ENCODE results near the gene CRTAC1.

GRCh38 chr10:97948822-97949221, 81.6 kb downstream of the CRTAC1 start:
- no peak for TF ChIP-seq PATZ1 (CRISPR knock-in tag; IDR thresholded peaks at IDR 0.05; ENCODE audit: borderline replicate concordance)
- TF ChIP-seq ISL1 (CRISPR knock-in tag; IDR thresholded peaks at IDR 0.05), result no peak
- TF ChIP-seq ESRRG (CRISPR knock-in tag; IDR thresholded peaks at IDR 0.05), result no peak
- TF ChIP-seq RARB (CRISPR knock-in tag; IDR thresholded peaks at IDR 0.05), result no peak

Data from SK-N-SH treated with all-trans-retinoic acid at 6 μM for 48 hours (cell line).